ENCODE data around the gene DDX21.
A peak's percentile ranks its signal among the peaks of the same experiment; 100 is the strongest.
"Not testable (repeated sequence)": the region's sequence is repeated elsewhere in the genome, so short reads cannot be mapped to it uniquely, and the experiment has no call there.

Gene DDX21

DNA sequence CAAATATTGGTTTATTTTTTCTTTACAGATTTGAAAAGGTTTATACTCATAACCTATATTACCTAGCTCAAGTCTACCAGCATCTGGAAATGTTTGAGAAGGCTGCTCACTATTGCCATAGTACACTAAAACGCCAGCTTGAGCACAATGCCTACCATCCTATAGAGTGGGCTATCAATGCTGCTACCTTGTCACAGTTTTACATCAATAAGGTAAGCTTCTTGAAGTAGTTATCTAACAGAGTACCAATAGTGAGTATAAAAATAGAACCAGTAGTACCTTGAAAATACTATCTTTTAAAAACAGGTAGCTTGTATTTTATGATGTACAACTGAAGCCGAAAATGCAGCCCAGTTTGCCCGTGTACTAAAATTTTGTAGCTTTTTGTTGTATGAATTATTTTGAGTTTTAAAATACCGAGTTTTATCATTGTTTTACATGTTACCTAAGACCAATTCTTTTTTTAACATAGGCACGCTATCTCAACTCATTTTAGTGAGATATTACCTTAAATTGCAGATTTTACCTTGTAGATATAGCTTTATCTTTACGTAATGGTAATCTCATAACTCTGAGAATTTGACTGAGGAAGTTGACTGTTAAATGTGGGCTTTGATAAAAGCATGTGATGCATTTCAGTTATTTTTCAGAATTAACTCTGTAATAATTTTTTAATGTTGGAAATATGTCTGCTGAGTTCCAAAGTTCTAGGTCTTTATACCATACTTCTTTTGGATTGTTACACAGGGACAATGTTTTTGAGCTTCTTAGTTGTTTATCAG, 49.9 kb downstream of the DDX21 start:
- DNase-seq (ENCODE audit: insufficient read length, low spot score) (no peak), FAIRE-seq (peak; percentile 81)
- no peak for TF ChIP-seq POLR2A (IDR thresholded peaks at IDR 0.05; ENCODE audit: low read depth, low read length)

DNA sequence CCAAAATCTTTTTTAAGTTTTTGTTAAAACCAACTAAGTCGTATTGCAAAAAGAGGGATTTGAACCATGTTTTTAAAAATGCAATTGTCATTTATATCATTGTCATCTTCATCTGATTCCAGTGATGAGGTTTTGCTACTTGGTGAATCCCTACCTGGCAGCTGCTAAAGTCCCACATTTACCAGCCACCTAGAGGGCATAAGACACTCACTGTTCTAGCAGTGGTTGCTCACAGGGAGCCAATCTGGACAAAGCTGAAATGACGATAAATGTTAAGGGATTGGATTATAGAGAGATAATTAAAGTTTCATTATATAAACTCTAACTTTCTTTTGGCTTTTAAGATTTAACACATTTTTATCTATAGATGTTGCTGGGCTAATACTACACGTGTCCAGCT, 51.3 kb downstream of the DDX21 start:
- FAIRE-seq (peak; percentile 80), DNase-seq (ENCODE audit: insufficient read length, low spot score) (no peak)
- no peak for TF ChIP-seq POLR2A (IDR thresholded peaks at IDR 0.05; ENCODE audit: low read depth, low read length)

DNA sequence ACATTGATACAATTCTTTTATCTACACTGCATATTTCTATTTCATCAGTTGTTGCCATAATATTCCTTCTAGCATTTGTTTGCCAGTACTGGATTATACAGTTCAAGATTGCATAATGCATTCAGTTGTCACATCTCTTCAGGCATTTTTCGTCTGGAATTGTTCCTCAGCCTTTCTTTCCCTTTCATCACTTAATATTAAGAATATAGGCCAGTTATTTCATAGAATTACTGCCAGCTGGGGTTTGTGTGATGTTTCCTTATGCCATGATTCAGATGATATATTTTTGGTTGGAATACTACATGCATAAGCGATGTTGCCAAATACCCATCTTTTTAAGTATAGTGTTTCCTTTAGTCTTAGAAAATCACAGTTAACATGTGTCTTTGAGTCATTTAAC, 53.4 kb downstream of the DDX21 start:
- no peak for TF ChIP-seq POLR2A (IDR thresholded peaks at IDR 0.05; ENCODE audit: low read depth, low read length)
- DNase-seq (ENCODE audit: insufficient read length, low spot score) (no peak), FAIRE-seq (peak; percentile 83)

DNA sequence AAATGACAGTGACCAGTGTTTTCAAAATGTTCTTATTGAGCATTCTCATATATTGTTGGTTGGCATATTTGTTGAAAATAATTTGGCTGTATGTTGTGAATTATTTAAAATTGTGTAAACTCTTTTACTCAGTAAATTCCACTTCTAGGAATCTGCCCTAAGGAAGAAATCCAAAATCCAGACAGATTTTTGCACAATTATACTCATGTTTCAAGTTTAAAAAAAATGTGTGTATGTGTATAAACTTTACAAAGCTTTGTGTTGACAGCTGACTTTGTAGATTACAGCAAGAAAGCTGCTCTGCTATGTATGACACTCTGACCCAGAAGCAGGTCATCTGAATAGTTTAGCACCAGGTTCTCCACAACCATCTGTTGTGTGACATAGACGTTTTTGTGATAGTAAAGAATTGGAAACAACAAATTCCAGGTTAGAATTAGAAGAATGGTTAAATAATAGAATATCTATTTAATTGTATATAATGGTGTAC, 54.2 kb downstream of the DDX21 start:
- FAIRE-seq (no peak), DNase-seq (ENCODE audit: insufficient read length, low spot score) (no peak)
- no peak for TF ChIP-seq POLR2A (IDR thresholded peaks at IDR 0.05; ENCODE audit: low read depth, low read length)

DNA sequence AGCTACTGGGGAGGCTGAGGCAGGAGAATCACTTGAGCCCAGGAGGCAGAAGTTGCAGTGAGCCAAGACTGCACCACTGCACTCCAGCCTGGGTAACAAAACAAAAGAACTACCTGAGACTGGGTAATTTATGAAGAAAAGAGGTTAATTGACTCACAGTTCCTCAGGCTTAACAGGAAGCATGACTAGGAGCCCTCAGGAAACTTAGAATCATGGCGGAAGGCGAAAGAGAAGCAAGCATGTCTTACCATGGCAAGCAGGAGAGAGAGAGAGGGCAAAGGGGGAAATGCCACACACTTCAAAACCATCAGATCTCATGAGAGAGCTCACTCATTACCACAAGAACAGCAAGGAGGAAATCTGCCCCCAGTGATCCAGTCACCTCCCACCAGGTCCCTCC, 56.8 kb downstream of the DDX21 start:
- not testable (repeated sequence) for FAIRE-seq; DNase-seq (ENCODE audit: insufficient read length, low spot score)

DNA sequence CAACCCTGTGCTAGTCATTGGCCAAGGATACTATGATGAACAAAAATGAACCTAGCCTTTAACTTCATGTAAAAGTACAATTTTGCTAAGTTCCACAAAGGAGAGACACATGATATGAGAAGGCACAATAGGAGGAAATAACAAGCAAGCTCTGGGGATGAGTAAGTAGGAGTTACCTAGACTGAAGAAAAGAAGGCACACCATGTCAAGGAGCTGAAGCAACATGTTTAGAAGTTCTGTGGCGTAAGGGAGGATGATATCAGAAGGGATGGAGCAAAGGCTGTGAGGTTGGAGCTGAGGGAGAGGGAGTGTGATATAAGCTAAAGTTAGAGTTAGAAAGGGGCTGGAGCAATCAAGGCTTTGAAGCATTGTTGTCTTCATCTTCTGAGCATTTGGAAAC, 58.2 kb downstream of the DDX21 start:
- DNase-seq (ENCODE audit: insufficient read length, low spot score) (no peak), FAIRE-seq (peak; percentile 80)
- TF ChIP-seq POLR2A (IDR thresholded peaks at IDR 0.05; ENCODE audit: low read depth, low read length) = no peak

DNA sequence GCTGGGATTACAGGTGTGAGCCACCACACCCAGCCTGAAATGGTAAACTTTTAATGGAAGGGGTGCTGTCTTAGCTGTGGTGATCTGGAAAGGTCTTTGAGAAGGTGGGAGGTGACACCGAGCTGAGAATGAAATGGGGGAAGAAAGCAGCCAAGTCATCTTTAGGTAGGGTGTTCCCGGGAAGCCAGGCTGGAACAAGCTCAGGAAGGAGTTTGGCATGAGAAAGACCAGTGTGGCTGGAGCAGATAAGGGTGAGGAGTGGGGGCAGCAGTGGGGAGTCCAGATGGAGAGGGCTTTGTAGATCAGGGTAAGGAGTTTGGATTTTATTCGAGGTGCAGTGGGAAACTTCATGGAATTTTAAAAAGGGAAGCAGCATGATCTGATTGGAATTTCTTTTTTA, 62.6 kb downstream of the DDX21 start:
- TF ChIP-seq POLR2A (IDR thresholded peaks at IDR 0.05; ENCODE audit: low read depth, low read length) = no peak
- FAIRE-seq (no peak), DNase-seq (ENCODE audit: insufficient read length, low spot score) (no peak)

DNA sequence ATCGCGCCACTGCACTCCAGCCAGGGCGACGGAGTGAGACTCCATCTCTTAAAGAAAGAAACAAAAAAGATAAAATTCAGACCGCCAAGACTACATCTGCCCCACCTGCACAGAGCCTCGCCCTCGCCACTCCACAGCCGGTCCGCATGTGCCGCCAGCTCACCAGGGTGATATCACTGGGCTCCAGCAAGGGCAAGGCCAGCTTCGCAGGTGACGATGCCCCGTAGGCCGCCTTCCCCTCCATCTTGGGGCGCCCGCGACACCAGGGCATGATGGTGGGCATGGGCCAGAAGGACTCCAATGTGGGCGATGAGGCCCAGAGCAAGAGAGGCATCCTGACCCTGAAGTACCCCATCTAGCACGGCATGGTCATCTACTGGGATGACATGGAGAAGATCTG, 66.6 kb downstream of the DDX21 start:
- no peak for TF ChIP-seq POLR2A (IDR thresholded peaks at IDR 0.05; ENCODE audit: low read depth, low read length)
- FAIRE-seq (no peak), DNase-seq (ENCODE audit: insufficient read length, low spot score) (no peak)

DNA sequence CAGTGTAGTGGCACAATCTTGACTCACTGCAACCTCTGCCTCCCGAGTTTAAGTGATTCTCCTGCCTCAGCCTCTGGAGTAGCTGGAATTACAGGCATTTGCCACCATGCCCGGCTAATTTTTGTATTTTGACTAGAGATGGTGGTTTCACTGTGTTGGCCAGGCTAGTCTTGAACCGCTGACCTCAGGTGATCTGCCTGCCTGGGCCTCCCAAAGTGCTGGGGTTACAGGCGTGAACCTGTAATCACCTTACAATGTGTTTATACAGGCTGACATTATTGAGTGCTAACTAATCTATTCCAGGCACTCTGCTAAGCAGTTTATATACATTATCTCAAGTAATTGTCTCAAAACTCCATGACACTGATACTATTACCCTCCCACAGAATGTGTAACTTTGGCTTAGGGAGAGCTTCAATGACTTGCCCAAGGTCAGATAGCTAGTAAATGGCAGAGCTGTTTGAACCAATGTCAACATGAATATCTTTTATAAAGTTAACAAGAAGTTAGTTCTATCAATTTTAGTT, 69.5 kb downstream of the DDX21 start:
- no peak for FAIRE-seq

DNA sequence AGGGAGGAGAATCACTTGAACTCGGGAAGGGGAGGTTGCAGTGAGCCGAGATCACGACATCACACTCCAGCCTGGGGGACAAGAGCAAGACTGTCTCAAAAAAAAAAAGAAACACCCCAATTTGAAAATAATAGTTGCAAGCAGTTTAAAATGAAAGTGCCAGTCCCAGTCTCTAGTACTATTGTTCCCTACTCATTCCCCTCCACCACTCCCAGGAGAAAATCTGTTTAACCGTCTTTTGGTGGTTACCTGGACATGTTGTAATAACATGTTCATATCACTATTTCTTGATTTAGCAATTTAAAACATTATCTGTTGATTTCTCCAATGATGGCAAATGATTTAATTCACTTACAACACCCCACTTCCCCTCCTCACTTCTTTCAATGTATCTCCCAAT, 77.3 kb downstream of the DDX21 start:
- DNase-seq (ENCODE audit: insufficient read length, low spot score) = no peak
- no peak for FAIRE-seq
- TF ChIP-seq POLR2A (IDR thresholded peaks at IDR 0.05; ENCODE audit: low read depth, low read length) = no peak

More for the DNA sequence above, 69.5 kb downstream of the DDX21 start:
- TF ChIP-seq POLR2A (IDR thresholded peaks at IDR 0.05; ENCODE audit: low read depth, low read length) = no peak
- no peak for DNase-seq (ENCODE audit: insufficient read length, low spot score)

All from H54 (cell line).